Esophagus muscularis mucosa (tissue), 4 donors: ENCODE results near the gene DRP2.

ENCODE experiments used
- EP300 ChIP-seq: sonication (generic); formaldehyde crosslinking; IDR thresholded peaks from one replicate; pipeline ENCODE4 v1.6.1; 2017; ENCODE audit warnings: antibody characterized with exemption
- POLR2A ChIP-seq: fragments of 450-650 bp; IDR thresholded peaks from one replicate; pipeline ENCODE4 v1.6.1; 2017; ENCODE audit warnings: antibody characterized with exemption, moderate library complexity, mild to moderate bottlenecking, low read depth
- POLR2AphosphoS5 ChIP-seq, 2 donors: sonication (generic); formaldehyde crosslinking; IDR thresholded peaks; one replicate each; pipeline ENCODE4 v1.6.1; 2017; ENCODE audit warnings: antibody characterized with exemption in 2 of 2
- TF ChIP-seq, protein P1 (sequence below), 3 experiments: fragments of 200-600 bp in 2 of 3; fragments of 450-650 bp in 1 of 3; sonication (generic) in 2 of 3; IDR thresholded peaks; one replicate each; pipeline ENCODE4 v1.5.1; 2017 to 2019; ENCODE audit warnings: antibody characterized with exemption in 3 of 3, mild to moderate bottlenecking in 2 of 3, moderate library complexity in 1 of 3

DNA sequence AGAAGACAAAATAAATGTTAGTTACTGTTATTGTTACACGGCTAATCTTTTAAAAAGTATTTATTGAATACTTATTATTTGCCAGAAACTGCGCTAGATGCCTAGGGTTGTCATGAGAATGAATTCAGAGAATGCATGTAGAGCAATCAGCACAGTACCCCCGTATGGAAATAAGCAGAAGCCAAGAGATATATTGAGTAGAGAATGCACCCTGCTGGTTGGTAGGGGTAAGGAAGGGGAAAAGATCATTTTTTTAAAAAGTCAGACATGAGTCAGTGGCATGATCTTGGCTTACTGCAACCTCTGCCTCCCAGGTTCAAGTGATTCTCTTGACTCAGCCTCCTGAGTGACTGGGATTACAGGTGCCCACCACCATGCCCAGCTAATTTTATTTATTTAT is 13.1 kb upstream of the DRP2 start:
- TF ChIP-seq, protein P1, sequence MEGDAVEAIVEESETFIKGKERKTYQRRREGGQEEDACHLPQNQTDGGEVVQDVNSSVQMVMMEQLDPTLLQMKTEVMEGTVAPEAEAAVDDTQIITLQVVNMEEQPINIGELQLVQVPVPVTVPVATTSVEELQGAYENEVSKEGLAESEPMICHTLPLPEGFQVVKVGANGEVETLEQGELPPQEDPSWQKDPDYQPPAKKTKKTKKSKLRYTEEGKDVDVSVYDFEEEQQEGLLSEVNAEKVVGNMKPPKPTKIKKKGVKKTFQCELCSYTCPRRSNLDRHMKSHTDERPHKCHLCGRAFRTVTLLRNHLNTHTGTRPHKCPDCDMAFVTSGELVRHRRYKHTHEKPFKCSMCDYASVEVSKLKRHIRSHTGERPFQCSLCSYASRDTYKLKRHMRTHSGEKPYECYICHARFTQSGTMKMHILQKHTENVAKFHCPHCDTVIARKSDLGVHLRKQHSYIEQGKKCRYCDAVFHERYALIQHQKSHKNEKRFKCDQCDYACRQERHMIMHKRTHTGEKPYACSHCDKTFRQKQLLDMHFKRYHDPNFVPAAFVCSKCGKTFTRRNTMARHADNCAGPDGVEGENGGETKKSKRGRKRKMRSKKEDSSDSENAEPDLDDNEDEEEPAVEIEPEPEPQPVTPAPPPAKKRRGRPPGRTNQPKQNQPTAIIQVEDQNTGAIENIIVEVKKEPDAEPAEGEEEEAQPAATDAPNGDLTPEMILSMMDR (IDR thresholded peaks at IDR 0.05), result peak; percentile 23 to 51 (median 41)
- no peak for TF ChIP-seq POLR2A
- TF ChIP-seq POLR2AphosphoS5 (IDR thresholded peaks at IDR 0.05), result no peak
- TF ChIP-seq EP300, result no peak
